HEK293T (cell line): ENCODE results near the gene DIP2A.

ENCODE experiments used
- ARNT ChIP-seq: fragments of 450-650 bp; IDR thresholded peaks from 2 replicates; pipeline ENCODE4 v1.6.1; 2017; ENCODE audit warnings: mild to moderate bottlenecking
- ELF4 ChIP-seq: fragments of 450-650 bp; IDR thresholded peaks from 2 replicates; pipeline ENCODE4 v1.6.1; 2017; ENCODE audit warnings: antibody characterized with exemption
- FOXA1 ChIP-seq: fragments of 450-650 bp; IDR thresholded peaks from 2 replicates; pipeline ENCODE4 v1.6.1; 2016; ENCODE audit warnings: mild to moderate bottlenecking
- FOXK2 ChIP-seq: fragments of 450-650 bp; IDR thresholded peaks from 2 replicates; pipeline ENCODE4 v1.6.1; 2016; ENCODE audit warnings: mild to moderate bottlenecking
- FOXM1 ChIP-seq: fragments of 450-650 bp; IDR thresholded peaks from 2 replicates; pipeline ENCODE4 v1.6.1; 2017; ENCODE audit warnings: mild to moderate bottlenecking, borderline replicate concordance
- HDGF ChIP-seq: fragments of 450-650 bp; IDR thresholded peaks from 2 replicates; pipeline ENCODE4 v1.6.1; 2017; ENCODE audit warnings: antibody characterized with exemption, borderline replicate concordance
- LEF1 ChIP-seq: fragments of 450-650 bp; IDR thresholded peaks from 2 replicates; pipeline ENCODE4 v1.6.1; 2017; ENCODE audit warnings: mild to moderate bottlenecking, borderline replicate concordance
- SP1 ChIP-seq: fragments of 450-650 bp; IDR thresholded peaks from 2 replicates; pipeline ENCODE4 v1.6.1; 2017
- SUZ12 ChIP-seq: fragments of 450-650 bp; IDR thresholded peaks from 2 replicates; pipeline ENCODE4 v1.6.1; 2016; ENCODE audit warnings: mild to moderate bottlenecking
- TARDBP ChIP-seq: fragments of 450-650 bp; IDR thresholded peaks from 2 replicates; pipeline ENCODE4 v1.6.1; 2016
- ZNF384 ChIP-seq: fragments of 450-650 bp; IDR thresholded peaks from 2 replicates; pipeline ENCODE4 v1.6.1; 2016
- TF ChIP-seq, protein P1 (sequence below): fragments of 450-650 bp; IDR thresholded peaks from 2 replicates; pipeline ENCODE4 v1.6.1; 2016

DNA sequence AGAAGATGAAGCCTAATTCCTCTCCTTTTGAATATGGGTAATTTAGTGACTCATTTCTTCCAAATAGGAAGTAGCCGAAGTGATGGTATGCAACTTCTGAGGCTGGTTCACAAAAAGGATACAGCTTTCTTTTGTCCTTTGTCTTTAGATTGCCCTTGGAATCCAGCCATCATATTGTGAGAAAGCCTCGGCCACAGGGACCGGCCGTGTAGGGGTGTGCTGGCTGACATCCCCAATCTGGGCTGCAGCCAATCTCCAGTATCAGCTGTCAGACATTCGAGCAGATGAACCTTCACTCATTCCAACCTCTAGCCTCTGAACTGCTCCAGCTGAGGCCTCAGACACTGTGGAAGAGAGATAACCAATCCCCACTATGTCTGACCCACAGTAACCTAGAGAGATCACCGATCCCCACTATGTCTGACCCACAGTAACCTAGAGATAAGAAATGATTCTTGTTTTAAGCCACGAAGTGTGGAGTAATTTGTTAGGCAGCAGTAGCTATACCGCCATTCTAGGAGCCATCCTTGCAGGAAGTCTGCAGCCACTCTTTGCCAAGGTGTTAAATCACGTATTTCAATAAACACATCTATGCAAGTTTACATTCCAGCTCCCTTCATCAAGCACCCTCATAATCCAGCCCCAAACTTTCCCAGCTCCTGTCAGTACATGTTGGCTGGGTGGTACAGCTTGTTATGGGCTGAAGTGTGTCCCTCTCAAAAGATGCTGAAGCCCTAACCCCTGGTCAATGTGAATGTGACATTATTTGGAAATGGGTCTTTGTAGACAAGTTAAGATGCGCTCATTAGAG lies 2.9 kb upstream of the DIP2A start:
- no peak for TF ChIP-seq ELF4
- TF ChIP-seq SP1 = no peak
- no peak for TF ChIP-seq HDGF
- no peak for TF ChIP-seq ZNF384
- no peak for TF ChIP-seq TARDBP
- no peak for TF ChIP-seq ARNT
- TF ChIP-seq FOXA1 = no peak
- TF ChIP-seq FOXM1 = no peak
- TF ChIP-seq SUZ12 = no peak
- TF ChIP-seq, protein P1, sequence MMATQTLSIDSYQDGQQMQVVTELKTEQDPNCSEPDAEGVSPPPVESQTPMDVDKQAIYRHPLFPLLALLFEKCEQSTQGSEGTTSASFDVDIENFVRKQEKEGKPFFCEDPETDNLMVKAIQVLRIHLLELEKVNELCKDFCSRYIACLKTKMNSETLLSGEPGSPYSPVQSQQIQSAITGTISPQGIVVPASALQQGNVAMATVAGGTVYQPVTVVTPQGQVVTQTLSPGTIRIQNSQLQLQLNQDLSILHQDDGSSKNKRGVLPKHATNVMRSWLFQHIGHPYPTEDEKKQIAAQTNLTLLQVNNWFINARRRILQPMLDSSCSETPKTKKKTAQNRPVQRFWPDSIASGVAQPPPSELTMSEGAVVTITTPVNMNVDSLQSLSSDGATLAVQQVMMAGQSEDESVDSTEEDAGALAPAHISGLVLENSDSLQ = no peak
- no peak for TF ChIP-seq LEF1
- no peak for TF ChIP-seq FOXK2
